Measurements from ENCODE around the gene TRAPPC10.

TRAPPC10 gene

DNA sequence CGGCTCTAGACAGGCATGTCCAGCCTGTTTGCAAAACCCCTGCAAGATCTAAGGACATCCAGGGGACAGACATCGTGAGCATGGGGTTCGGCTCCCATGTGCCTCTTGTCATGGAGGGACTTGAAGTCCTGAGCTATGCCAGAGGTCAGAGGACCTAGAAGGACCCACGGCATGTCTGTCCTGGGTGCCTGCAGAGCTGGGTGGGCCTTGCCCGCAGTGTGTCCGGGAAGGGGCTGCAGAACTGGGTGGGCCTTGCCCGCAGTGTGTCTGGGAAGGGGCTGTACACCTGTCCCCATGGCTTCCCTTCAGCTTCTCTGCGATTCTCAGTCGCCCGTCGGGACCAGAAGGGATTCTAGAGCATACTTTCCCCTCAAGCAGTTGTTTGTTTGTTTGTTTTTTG is 20.0 kb upstream of the TRAPPC10 start:
- no peak overlapping the region for H3K4me2 ChIP-seq (ENCODE audit: low read length)
- no peak overlapping the region for H2AFZ ChIP-seq
- H3K4me3 ChIP-seq (ENCODE audit: low read depth, low read length) = no peak overlapping the region
- H3K4me1 ChIP-seq = no peaks in the 10 kb centered on the region
- no peaks in the 10 kb centered on the region for H3K79me2 ChIP-seq
- TF ChIP-seq, protein P1, sequence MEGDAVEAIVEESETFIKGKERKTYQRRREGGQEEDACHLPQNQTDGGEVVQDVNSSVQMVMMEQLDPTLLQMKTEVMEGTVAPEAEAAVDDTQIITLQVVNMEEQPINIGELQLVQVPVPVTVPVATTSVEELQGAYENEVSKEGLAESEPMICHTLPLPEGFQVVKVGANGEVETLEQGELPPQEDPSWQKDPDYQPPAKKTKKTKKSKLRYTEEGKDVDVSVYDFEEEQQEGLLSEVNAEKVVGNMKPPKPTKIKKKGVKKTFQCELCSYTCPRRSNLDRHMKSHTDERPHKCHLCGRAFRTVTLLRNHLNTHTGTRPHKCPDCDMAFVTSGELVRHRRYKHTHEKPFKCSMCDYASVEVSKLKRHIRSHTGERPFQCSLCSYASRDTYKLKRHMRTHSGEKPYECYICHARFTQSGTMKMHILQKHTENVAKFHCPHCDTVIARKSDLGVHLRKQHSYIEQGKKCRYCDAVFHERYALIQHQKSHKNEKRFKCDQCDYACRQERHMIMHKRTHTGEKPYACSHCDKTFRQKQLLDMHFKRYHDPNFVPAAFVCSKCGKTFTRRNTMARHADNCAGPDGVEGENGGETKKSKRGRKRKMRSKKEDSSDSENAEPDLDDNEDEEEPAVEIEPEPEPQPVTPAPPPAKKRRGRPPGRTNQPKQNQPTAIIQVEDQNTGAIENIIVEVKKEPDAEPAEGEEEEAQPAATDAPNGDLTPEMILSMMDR (IDR thresholded peaks at IDR 0.05) = no peak
- H3K9me3 ChIP-seq (ENCODE audit: control insufficient read depth, low read length) = no peaks in the 10 kb centered on the region
- H3K36me3 ChIP-seq (ENCODE audit: control insufficient read depth, insufficient read depth, low read length) = no peaks in the 10 kb centered on the region
- no peak overlapping the region for H3K9ac ChIP-seq
- H3K27me3 ChIP-seq (ENCODE audit: control insufficient read depth, insufficient read depth, low read length) = no peaks in the 10 kb centered on the region
- H3K27ac ChIP-seq = no peak overlapping the region

DNA sequence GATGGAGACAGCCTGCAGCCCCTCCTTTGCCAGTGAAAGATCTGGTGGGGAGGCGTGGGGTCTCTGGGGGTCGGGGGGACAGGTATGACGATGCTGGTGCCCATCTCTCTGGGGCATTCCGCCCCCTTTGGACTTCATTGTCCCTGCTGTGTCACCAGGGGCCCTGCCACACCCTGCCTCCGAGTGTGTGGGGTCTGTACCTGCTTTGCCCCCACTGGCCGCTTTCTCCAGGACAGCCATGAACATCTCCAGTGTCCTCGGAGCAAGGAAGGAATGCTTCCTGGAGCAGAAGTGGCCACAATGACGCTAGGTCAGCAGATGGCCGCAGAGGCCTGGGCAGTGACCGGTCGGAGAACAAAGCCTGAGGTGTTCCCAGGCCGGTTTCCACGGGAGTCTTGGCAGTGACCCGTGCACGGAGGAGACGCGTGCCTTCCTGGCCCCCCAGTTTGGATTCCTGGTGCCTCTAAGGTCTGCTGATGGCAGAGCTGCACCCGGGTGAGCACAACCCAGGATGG is 18.6 kb upstream of the TRAPPC10 start:
- no peaks in the 10 kb centered on the region for H3K9me3 ChIP-seq (ENCODE audit: control insufficient read depth, low read length)
- H3K27me3 ChIP-seq (ENCODE audit: control insufficient read depth, insufficient read depth, low read length) = no peaks in the 10 kb centered on the region
- no peak overlapping the region for H3K4me2 ChIP-seq (ENCODE audit: low read length)
- H3K4me1 ChIP-seq = no peaks in the 10 kb centered on the region
- H3K27ac ChIP-seq = no peak overlapping the region
- no peaks in the 10 kb centered on the region for H3K79me2 ChIP-seq
- H2AFZ ChIP-seq = no peak overlapping the region
- no peak overlapping the region for H3K9ac ChIP-seq
- H3K4me3 ChIP-seq (ENCODE audit: low read depth, low read length) = no peak overlapping the region
- no peaks in the 10 kb centered on the region for H3K36me3 ChIP-seq (ENCODE audit: control insufficient read depth, insufficient read depth, low read length)
- TF ChIP-seq, protein P1 (IDR thresholded peaks at IDR 0.05) = no peak

DNA sequence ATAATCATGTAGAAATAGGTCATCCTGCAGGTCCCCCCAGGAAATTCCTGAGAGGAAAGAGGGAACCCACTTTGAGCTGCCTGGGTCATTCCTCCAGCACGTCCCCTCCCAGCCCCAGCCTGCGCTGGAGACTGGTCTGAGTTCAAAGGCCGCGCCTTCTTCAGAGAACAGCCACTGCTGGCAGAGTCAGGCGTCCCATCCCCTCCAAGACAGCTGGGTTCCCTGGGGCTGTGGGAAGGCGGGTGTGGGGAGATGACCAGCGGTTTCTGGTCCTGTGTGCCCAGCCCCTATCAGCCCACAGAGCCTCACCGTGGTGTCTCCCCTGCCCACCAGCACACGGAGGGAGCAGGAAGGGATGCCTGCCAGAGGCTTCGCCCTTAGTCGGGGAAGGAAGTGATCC is 18.0 kb upstream of the TRAPPC10 start:
- no peak overlapping the region for H3K9ac ChIP-seq
- no peak overlapping the region for H3K27ac ChIP-seq

DNA sequence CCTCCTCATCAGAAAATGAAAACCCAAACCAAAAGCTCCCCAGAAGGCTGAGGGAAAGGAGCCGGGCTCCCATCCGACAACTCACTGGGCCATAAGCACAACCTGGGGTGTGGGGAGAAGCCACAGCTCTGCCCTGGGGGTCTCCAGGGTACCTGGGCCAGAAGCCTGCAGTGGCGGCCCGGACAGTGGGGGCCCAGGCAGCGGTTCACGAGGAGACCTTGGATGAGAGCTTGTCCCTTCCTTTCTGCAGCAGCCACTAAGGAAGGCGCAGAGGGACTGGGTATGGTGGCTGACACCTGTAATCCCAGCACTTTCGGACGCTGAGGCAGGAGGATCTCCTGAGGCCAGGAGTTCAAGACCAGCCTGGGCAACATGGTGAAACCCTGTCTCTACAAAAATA is 17.5 kb upstream of the TRAPPC10 start:
- H2AFZ ChIP-seq = no peak overlapping the region
- no peak overlapping the region for H3K4me2 ChIP-seq (ENCODE audit: low read length)
- H3K27me3 ChIP-seq (ENCODE audit: control insufficient read depth, insufficient read depth, low read length) = no peaks in the 10 kb centered on the region
- H3K4me1 ChIP-seq = no peaks in the 10 kb centered on the region
- TF ChIP-seq, protein P1 (IDR thresholded peaks at IDR 0.05) = no peak
- H3K9me3 ChIP-seq (ENCODE audit: control insufficient read depth, low read length) = no peaks in the 10 kb centered on the region
- H3K4me3 ChIP-seq (ENCODE audit: low read depth, low read length) = no peak overlapping the region
- H3K36me3 ChIP-seq (ENCODE audit: control insufficient read depth, insufficient read depth, low read length) = no peaks in the 10 kb centered on the region
- H3K79me2 ChIP-seq = no peaks in the 10 kb centered on the region
- no peak overlapping the region for H3K27ac ChIP-seq
- H3K9ac ChIP-seq = no peak overlapping the region

More for the DNA sequence above, 18.0 kb upstream of the TRAPPC10 start:
- H3K27me3 ChIP-seq (ENCODE audit: control insufficient read depth, insufficient read depth, low read length) = no peaks in the 10 kb centered on the region
- no peaks in the 10 kb centered on the region for H3K36me3 ChIP-seq (ENCODE audit: control insufficient read depth, insufficient read depth, low read length)
- H3K4me2 ChIP-seq (ENCODE audit: low read length) = no peak overlapping the region
- TF ChIP-seq, protein P1 (IDR thresholded peaks at IDR 0.05) = no peak
- no peaks in the 10 kb centered on the region for H3K9me3 ChIP-seq (ENCODE audit: control insufficient read depth, low read length)
- no peaks in the 10 kb centered on the region for H3K4me1 ChIP-seq
- H3K4me3 ChIP-seq (ENCODE audit: low read depth, low read length) = no peak overlapping the region
- no peak overlapping the region for H2AFZ ChIP-seq
- H3K79me2 ChIP-seq = no peaks in the 10 kb centered on the region

DNA sequence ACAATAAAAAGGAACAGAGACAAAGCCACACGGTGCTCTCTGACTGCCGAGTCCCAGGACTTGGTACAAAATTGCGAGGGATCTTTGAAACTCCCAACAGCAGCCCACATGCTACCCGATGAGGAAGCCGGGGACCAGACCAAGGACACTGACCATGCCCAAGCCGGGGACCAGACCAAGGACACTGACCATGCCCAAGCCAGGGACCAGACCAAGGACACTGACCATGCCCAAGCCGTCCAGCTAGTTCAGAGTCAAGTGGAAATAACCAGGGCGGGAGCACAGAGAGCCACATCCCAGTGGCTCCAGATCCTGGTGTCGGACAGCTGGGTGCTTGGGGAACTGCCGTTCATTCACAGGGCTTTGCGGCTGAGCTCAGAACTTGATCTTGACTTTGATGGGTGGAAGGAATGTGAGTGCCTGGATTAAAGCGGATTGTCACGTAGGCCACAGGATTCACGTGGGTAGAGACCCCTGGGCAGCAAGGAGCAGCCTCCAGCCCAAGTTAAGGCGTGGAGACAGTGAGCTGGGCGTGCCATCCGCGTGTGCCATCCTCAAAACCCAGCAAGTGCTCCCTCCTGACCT is 16.5 kb upstream of the TRAPPC10 start:
- Histone ChIP-seq H3K27ac (no peak overlapping the region), H3K4me2 (ENCODE audit: low read length) (no peak overlapping the region), H3K79me2 (no peaks in the 10 kb centered on the region), H3K36me3 (ENCODE audit: control insufficient read depth, insufficient read depth, low read length) (no peaks in the 10 kb centered on the region), H3K9me3 (ENCODE audit: control insufficient read depth, low read length) (no peaks in the 10 kb centered on the region), H3K4me1 (no peaks in the 10 kb centered on the region), H3K9ac (no peak overlapping the region), H3K4me3 (ENCODE audit: low read depth, low read length) (no peak overlapping the region), H2AFZ (no peak overlapping the region), H3K27me3 (ENCODE audit: control insufficient read depth, insufficient read depth, low read length) (no peaks in the 10 kb centered on the region)
- TF ChIP-seq, protein P1 (IDR thresholded peaks at IDR 0.05) = no peak
